ENCODE data around the gene MRPL39.

The MRPL39 gene

DNA sequence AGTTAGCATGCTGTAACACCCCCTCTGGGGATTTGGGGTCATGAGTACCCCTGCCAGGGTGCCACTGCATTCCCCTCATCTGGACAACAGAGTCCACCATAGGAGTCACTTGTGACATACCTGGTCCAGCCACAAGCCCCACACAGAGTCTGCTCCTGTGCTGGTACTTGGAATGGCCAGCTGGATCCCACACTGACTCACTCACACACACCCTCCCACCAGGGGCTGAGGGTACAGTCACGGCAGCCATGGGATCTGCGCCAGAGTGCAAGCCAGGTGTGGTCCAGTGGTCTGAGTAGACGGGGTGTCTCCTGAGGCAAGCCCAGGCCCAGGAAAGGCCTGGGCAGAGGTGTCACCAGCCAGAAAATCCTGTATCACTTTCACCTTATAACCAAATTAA lies 67.7 kb downstream of the MRPL39 start:
- DNase-seq (ENCODE audit: extremely low spot score) = no peak
- ChIA-PET CTCF (interaction anchor here (1.1 to 2.0 kb wide), 3 partner anchors 10 to 26 kb away, joined by 3 to 7 read pairs (median 3); no protein-coding TSS in a partner anchor), POLR2A (no interaction called here)
- TF ChIP-seq, protein P1, sequence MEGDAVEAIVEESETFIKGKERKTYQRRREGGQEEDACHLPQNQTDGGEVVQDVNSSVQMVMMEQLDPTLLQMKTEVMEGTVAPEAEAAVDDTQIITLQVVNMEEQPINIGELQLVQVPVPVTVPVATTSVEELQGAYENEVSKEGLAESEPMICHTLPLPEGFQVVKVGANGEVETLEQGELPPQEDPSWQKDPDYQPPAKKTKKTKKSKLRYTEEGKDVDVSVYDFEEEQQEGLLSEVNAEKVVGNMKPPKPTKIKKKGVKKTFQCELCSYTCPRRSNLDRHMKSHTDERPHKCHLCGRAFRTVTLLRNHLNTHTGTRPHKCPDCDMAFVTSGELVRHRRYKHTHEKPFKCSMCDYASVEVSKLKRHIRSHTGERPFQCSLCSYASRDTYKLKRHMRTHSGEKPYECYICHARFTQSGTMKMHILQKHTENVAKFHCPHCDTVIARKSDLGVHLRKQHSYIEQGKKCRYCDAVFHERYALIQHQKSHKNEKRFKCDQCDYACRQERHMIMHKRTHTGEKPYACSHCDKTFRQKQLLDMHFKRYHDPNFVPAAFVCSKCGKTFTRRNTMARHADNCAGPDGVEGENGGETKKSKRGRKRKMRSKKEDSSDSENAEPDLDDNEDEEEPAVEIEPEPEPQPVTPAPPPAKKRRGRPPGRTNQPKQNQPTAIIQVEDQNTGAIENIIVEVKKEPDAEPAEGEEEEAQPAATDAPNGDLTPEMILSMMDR (IDR thresholded peaks at IDR 0.05; ENCODE audit: control extremely low read depth, extremely low read depth, low read depth, missing control alignments) = no peak

GRCh38 chr21:25537174-25537573 lies 70.1 kb downstream of the MRPL39 start:
- TF ChIP-seq, protein P1 (IDR thresholded peaks at IDR 0.05; ENCODE audit: control extremely low read depth, extremely low read depth, low read depth, missing control alignments) = no peak
- no peak for DNase-seq (ENCODE audit: extremely low spot score)
- CTCF ChIA-PET = no interaction called here
- POLR2A ChIA-PET = no interaction called here

GRCh38 chr21:25536752-25537151 lies 70.5 kb downstream of the MRPL39 start:
- POLR2A ChIA-PET = no interaction called here
- no peak for DNase-seq (ENCODE audit: extremely low spot score)
- CTCF ChIA-PET = interaction anchor here (1.0 kb wide), 1 partner anchor 21 kb away, joined by 4 read pairs; no protein-coding TSS in a partner anchor
- TF ChIP-seq, protein P1 (IDR thresholded peaks at IDR 0.05; ENCODE audit: control extremely low read depth, extremely low read depth, low read depth, missing control alignments) = no peak

DNA sequence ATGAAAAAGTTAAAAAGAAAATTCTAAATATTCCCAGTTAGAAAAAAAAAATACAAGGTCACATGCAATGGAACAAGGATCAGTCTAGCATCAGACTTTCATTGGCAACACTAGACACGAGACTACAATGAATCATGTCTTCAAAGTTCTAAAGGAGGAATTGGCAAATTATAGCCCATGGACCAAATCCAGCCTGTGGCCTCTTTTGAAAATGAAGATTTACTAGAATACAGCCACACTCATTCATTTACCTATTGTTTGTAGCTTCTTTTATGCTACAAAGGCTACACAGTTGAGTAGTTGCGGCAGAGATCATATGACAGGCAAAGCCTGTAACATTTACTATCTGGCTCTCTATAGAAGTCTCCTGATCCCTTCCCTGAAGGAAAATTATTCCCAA lies 71.4 kb downstream of the MRPL39 start:
- TF ChIP-seq, protein P1 (IDR thresholded peaks at IDR 0.05; ENCODE audit: control extremely low read depth, extremely low read depth, low read depth, missing control alignments) = no peak
- POLR2A ChIA-PET = no interaction called here
- DNase-seq (ENCODE audit: extremely low spot score) = no peak
- CTCF ChIA-PET = interaction anchor here (1.0 kb wide), 1 partner anchor 20 kb away, joined by 4 read pairs; no protein-coding TSS in a partner anchor
